RWPE2 (cell line): ENCODE measurements around the gene ANK3.
A peak's percentile ranks its signal among the peaks of the same experiment; 100 is the strongest.

ENCODE experiments used
- ATAC-seq: fragments of 200-7000 bp; cut with Tn5 transposase; 3 replicates; pipeline ENCODE4 v1.9.1; 2021; ENCODE audit warnings: low read depth
- DNase-seq: peaks from one replicate; pipeline ENCODE4 v3.0.0-alpha.2; 2020; ENCODE audit warnings: low spot score
- H3K27ac ChIP-seq: fragments of 450-650 bp; 2 replicates; pipeline ENCODE4 v1.5.1; 2017; ENCODE audit warnings: mild to moderate bottlenecking; ENCODE audit not compliant: poor library complexity, severe bottlenecking
- H3K27me3 ChIP-seq: fragments of 250-450 bp; sonication (Bioruptor Pico); 2 replicates; pipeline ENCODE4 v1.5.1; 2021; ENCODE audit warnings: mild to moderate bottlenecking, moderate library complexity; ENCODE audit not compliant: insufficient read depth, poor library complexity, severe bottlenecking
- H3K36me3 ChIP-seq: fragments of 250-450 bp; sonication (Bioruptor Pico); 2 replicates; pipeline ENCODE4 v1.5.1; 2020; ENCODE audit warnings: low read depth, mild to moderate bottlenecking, moderate library complexity
- H3K4me1 ChIP-seq: fragments of 250-450 bp; sonication (Bioruptor Pico); 2 replicates; pipeline ENCODE4 v1.5.1; 2021; ENCODE audit warnings: mild to moderate bottlenecking, moderate library complexity; ENCODE audit not compliant: insufficient read depth, poor library complexity, severe bottlenecking
- H3K4me3 ChIP-seq: fragments of 250-450 bp; sonication (Bioruptor Pico); 2 replicates; pipeline ENCODE4 v1.5.1; 2021; ENCODE audit warnings: mild to moderate bottlenecking, moderate library complexity; ENCODE audit not compliant: severe bottlenecking
- H3K9me3 ChIP-seq: fragments of 250-450 bp; sonication (Bioruptor Pico); 2 replicates; pipeline ENCODE4 v1.5.1; 2021; ENCODE audit warnings: mild to moderate bottlenecking, moderate library complexity; ENCODE audit not compliant: severe bottlenecking
- CTCF ChIP-seq: fragments of 450-650 bp; IDR thresholded peaks from one replicate; pipeline ENCODE4 v1.5.1; 2017; ENCODE audit warnings: mild to moderate bottlenecking, moderate library complexity; ENCODE audit not compliant: poor library complexity, severe bottlenecking

Gene ANK3

GRCh38 chr10:60008816-60009215 is 380.9 kb downstream of the ANK3 start:
- Histone ChIP-seq H3K27me3 (no peaks in the 10 kb centered on the region), H3K4me1 (no peaks in the 10 kb centered on the region), H3K27ac (no peak overlapping the region), H3K4me3 (no peak overlapping the region), H3K9me3 (no peaks in the 10 kb centered on the region), H3K36me3 (no peaks in the 10 kb centered on the region)
- DNase-seq: no peak
- no peak for TF ChIP-seq CTCF
- peak; percentile 58; the same call in 2 of the 3 replicates for ATAC-seq

- Histone ChIP-seq H3K4me1 (no peaks in the 10 kb centered on the region), H3K27ac (no peak overlapping the region), H3K4me3 (no peak overlapping the region), H3K9me3 (no peaks in the 10 kb centered on the region), H3K27me3 (no peaks in the 10 kb centered on the region), H3K36me3 (no peaks in the 10 kb centered on the region)
- no peak for TF ChIP-seq CTCF
- ATAC-seq (peak; percentile 35; the same call in 2 of the 3 replicates), DNase-seq (no peak)
These were observed 383.6 kb downstream of the ANK3 start for GRCh38 chr10:60006062-60006461.

GRCh38 chr10:60003651-60004523 is 385.8 kb downstream of the ANK3 start:
- ATAC-seq (no peak), DNase-seq (no peak)
- Histone ChIP-seq H3K4me1 (no peaks in the 10 kb centered on the region), H3K27ac (no peak overlapping the region), H3K4me3 (no peak overlapping the region), H3K27me3 (no peaks in the 10 kb centered on the region), H3K9me3 (no peaks in the 10 kb centered on the region), H3K36me3 (no peaks in the 10 kb centered on the region)
- no peak for TF ChIP-seq CTCF

GRCh38 chr10:60000747-60001146 is 388.9 kb downstream of the ANK3 start:
- Histone ChIP-seq H3K27me3 (no peaks in the 10 kb centered on the region), H3K4me1 (no peaks in the 10 kb centered on the region), H3K36me3 (no peaks in the 10 kb centered on the region), H3K4me3 (no peak overlapping the region), H3K9me3 (peaks cover 2% of the 10 kb centered on the region), H3K27ac (no peak overlapping the region)
- DNase-seq (no peak), ATAC-seq (no peak)
- no peak for TF ChIP-seq CTCF
